Right lobe of liver (tissue), 4 donors: ENCODE data around the gene GADL1.

ENCODE experiments used
- POLR2A ChIP-seq: fragments of 450-650 bp; IDR thresholded peaks from one replicate; pipeline ENCODE4 v1.6.1; 2017; ENCODE audit warnings: antibody characterized with exemption, mild to moderate bottlenecking
- TF ChIP-seq, protein P1 (sequence below), 4 donors: fragments of 200-600 bp in 3 of 4; fragments of 450-650 bp in 1 of 4; IDR thresholded peaks; one replicate each; pipeline versions ENCODE4 v1.5.1 to v1.8.0; 2016 to 2022; ENCODE audit warnings: antibody characterized with exemption in 4 of 4, mild to moderate bottlenecking in 2 of 4
- donor health status: DM: no; HTN: no; CAD: no.
- donor health status: DM: no; HTN: no; CAD: no.
- donor health status: DM: no; HTN: yes; CAD: no.

DNA sequence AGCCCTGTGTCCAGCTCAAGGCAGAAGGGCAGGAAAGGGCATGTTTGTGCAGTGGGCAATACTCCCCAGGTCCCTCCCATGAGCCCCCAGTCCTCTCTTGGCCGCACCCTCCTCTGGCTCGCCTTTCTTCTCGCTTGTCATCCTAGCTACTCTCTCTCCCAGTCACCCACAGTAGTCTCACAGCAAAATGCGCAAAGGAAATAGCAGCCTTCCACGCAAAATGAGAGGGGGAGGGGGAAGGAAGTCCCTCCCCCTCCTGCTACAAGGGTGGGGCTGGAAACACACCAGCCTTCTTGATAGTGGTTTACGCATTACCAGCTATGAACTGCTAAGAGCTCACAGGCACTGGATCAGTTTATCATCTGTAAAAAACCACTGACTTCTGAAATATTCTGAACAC, 83.8 kb downstream of the GADL1 start:
- TF ChIP-seq, protein P1, sequence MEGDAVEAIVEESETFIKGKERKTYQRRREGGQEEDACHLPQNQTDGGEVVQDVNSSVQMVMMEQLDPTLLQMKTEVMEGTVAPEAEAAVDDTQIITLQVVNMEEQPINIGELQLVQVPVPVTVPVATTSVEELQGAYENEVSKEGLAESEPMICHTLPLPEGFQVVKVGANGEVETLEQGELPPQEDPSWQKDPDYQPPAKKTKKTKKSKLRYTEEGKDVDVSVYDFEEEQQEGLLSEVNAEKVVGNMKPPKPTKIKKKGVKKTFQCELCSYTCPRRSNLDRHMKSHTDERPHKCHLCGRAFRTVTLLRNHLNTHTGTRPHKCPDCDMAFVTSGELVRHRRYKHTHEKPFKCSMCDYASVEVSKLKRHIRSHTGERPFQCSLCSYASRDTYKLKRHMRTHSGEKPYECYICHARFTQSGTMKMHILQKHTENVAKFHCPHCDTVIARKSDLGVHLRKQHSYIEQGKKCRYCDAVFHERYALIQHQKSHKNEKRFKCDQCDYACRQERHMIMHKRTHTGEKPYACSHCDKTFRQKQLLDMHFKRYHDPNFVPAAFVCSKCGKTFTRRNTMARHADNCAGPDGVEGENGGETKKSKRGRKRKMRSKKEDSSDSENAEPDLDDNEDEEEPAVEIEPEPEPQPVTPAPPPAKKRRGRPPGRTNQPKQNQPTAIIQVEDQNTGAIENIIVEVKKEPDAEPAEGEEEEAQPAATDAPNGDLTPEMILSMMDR (IDR thresholded peaks at IDR 0.05) = no peak
- TF ChIP-seq POLR2A = no peak
